HG03558 (cell line): ENCODE data around the gene MUC15.

Source experiments
- ATAC-seq: cut with Tn5 transposase; IDR thresholded peaks from one replicate; pipeline ENCODE4 v1.9.1; 2021; ENCODE audit warnings: moderate number of reproducible peaks; ENCODE audit not compliant: unreplicated experiment; ENCODE audit errors: extremely low read depth

MUC15 gene

DNA sequence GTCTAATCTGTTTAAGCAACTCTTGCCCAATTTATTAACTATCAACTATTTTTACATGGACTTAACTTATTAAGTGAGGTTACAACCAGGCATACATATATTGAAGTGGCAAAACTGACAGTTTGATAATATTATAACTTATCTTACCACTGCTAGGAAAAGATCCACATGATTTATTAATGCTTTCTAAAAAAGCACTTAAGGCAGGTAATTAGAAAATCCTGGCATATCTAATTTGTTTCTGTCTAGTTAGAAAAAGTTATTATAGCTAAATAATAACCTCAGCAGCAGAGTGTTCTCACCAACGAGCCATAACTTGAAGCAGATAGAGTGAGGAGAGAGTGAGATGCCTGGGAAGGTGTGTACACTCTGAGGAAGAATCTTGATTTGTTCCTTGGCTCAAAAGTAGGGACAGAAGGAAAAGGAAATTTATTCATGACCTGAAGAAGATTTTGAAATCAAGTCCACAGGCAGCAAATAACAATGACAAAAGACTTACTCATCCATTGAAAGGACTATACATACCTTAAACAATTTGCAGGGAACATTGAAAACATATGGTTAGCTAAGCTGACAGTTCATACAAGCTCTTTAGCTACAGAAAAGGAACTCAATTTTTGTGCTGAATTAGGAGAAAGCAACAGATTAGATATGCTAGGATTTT is 7.1 kb upstream of the MUC15 start:
- ATAC-seq: no peak

DNA sequence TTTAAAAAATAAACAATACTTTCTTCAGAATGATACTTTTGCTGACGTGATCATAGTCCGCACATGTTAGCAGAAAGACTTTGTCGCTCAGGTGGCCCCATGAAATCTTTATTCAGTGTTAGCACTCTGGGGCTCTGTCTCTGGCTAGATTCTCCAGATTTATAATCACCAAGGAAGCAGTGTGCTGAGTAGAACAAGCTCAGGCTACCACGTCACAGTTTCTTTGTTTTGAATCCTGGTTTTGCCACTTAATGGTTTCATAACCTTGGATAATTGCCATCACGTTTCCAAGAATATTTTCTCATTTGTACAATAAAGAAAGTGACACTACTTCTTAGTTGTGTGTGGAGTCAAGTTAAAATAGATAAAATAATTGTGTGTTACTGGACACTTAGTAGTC is 3.9 kb upstream of the MUC15 start:
- ATAC-seq: no peak

DNA sequence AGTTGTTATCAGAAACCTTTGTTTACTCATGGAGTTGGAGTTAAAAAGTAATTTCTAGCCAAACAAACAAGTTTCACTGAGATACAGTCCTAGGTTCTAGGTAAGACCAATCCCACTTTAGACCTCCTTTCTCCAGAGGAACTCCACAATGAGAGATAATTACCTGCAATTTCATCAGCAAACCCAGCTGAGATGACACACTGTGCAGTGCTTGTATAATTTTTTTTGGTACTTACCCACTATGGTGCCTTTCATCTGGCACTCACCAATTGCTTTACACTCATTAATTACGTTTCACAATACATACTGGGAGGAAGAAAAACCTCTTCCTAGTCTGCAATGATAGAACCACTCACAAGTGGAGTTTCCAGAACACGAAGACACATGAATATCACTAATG is 1.8 kb upstream of the MUC15 start:
- no peak for ATAC-seq

- no peak for ATAC-seq
Measured at GRCh38 chr11:26572770-26573402, 823 bp upstream of the MUC15 start.

GRCh38 chr11:26569646-26570045 is 2.4 kb downstream of the MUC15 start:
- ATAC-seq: no peak

GRCh38 chr11:26558190-26558589 is 13.9 kb downstream of the MUC15 start:
- ATAC-seq: no peak

GRCh38 chr11:26557666-26558065 is 14.4 kb downstream of the MUC15 start:
- ATAC-seq: no peak

- no peak for ATAC-seq
Measured at GRCh38 chr11:26556582-26556981, 15.5 kb downstream of the MUC15 start.

DNA sequence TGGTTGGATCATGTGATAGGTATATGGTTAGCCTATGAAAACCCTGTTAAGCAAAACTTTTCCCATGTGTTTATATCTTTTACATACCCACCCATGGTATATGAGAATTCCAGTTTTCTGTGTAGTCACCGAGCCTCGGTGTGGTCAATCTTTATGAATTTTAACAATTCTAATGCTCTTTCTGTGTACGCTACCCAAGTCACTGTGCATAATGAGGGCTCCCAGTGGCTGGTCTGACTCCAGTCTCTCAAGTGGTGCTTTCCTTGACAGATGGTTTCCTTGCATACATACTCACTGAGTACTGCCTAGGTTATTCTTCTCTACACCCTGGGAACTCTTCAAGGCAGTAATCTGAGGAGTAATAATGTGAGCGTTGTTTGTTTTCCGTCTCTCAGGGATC is 17.6 kb downstream of the MUC15 start:
- no peak for ATAC-seq

DNA sequence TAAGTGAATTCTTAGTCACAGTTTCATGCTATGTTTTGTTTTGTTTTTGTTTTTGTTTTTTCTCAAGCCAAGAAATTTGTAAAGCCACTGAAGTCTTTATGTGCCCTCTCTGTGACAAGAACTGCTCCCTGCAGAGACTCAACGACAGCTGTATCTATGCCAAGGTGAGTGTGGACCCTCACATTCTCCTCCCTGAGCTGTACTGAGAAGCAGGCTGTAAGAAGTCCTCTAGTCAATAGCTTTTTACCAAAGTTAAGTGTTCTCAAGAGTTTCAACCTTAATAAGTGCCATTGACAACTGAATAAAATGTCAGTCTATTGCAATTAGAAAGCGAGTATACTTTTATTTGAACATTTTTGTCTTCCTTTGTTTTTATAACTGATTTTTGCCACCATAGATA is 18.9 kb downstream of the MUC15 start:
- no peak for ATAC-seq

DNA sequence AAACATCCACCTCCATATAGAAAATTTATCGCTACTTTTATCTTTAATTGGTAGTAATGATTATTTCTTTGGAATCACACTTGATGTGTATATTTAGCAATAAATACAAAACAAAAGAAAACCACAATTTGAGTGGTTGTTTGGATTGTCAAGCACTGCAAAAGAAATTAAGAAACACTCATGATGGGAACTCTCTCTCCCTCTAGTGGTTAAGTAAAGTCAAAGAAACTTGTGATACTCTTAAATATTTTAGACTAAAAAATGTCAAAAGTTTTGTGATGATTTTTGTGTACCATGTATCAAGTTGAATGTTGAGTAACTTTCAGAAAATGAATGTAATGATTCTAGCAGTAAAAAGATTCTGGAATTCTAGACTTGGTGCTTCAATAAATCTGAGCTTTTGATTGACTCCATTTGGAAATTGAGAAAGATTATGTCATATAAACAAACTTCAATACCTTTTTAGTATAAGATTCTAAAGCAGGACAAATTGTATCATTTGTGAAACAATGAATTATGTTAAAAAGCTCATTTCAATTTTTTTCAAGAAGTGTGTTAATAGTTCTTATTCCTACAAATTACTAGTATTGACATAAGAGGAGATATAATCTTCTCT is 20.8 kb downstream of the MUC15 start:
- ATAC-seq: no peak

DNA sequence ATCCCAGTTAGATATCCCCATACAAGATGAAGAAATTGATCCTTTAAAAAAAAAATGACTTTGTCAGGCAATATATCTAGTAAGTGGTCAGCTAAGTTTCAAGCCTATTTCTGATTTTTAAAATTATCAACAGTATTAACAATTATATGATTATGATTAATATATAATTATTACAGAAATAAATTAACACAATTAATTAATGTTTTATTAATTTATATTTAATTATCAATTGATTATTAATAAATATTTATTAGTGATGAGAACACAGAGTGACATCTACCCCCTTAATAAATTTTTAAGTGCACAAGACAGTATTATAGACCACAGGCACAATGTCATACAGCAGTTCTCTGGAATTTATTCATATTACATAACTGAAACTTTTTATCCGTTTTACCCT is 22.0 kb downstream of the MUC15 start:
- no peak for ATAC-seq

DNA sequence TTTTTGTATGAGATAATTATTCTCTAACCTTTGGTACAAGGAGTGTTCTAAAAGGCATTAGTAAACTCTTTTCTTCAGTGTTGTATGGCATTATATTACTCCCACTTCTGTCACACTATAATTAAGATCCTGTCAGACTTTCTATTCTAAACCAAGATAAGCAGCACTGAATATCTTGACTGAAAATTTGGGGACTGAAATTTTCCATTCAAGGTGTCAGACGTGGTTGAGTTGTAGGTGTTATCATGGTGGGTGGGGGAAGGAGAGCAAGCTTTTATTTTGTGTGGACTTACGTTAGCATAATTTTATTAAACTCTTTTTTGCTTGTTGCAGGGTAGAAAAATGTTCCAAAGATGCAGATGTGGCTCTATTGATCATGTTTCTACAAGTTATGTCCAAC is 22.9 kb downstream of the MUC15 start:
- no peak for ATAC-seq

- no peak for ATAC-seq
Measured at GRCh38 chr11:26541870-26542269, 30.2 kb downstream of the MUC15 start.

- no peak for ATAC-seq
Measured at GRCh38 chr11:26539517-26539916, 32.5 kb downstream of the MUC15 start.

- no peak for ATAC-seq
Measured at GRCh38 chr11:26537341-26537740, 34.7 kb downstream of the MUC15 start.

- ATAC-seq: no peak
Measured at GRCh38 chr11:26527685-26528084, 44.4 kb downstream of the MUC15 start.

DNA sequence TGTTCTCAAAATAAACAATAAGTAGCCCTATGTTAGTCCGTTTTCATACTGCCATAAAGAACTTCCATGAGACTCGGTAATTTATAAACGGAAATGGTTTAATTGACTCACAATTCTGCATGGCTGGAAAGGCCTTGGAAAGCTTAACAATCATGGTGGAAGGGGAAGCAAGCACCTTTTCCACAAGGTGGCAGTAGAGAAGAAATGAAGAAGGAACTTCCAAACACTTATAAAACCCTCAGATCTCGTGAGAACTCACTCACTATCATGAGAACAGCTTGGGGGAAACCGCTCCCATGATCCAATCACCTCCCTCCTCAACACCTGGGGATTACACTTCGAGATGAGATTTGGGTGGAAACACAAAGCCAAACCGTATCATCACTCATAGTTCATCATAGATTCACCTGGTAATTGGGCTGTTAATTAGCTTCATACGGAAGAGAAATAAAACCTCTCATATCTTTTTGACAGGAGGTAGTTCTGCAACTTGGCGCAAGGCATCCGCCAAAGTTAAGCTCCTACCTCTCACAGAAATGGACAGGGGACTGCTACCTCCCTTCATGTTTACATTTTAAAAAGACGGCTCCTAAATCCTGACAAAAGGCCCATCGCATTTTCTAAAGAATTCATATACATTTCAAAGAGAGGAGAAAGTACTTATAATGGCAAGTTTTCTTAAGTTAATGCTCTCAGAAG is 49.0 kb downstream of the MUC15 start:
- ATAC-seq: no peak

GRCh38 chr11:26519469-26519868 is 52.6 kb downstream of the MUC15 start:
- no peak for ATAC-seq

- ATAC-seq: no peak
Measured at GRCh38 chr11:26512196-26512595, 59.9 kb downstream of the MUC15 start.

- no peak for ATAC-seq
Measured at GRCh38 chr11:26510756-26511155, 61.3 kb downstream of the MUC15 start.
